HepG2 (cell line): ENCODE measurements around the gene DOCK2. TPM values are rescaled to one million over a fixed set of nuclear protein-coding genes. Genes with fewer than 3 reads are reported as not detected.
A peak's percentile ranks its signal among the peaks of the same experiment; 100 is the strongest.

Source experiments
- ATAC-seq: fragments of 200-7000 bp; cut with Tn5 transposase; 3 replicates; pipeline ENCODE4 v1.9.1; 2020; ENCODE audit warnings: mild to moderate bottlenecking, moderate library complexity
- BruUV-seq: library from RNA; stranded (reverse); fragments of 400-500 nt; replicated peaks from 2 replicates; lab custom pipeline; 2021; lab: Mats Ljungman, UMichigan
- CTCF ChIA-PET: fragments of 300-600 bp; formaldehyde crosslinking; extraction: SDS; loops from one replicate; lab custom pipeline; 2021; ENCODE audit warnings: low total read pairs, inconsistent platforms, low intra/inter-chr PET ratio; lab: Yijun Ruan, JAX
- POLR2A ChIA-PET: fragments of 350-600 bp; sonication (Branson Sonifier 250); formaldehyde crosslinking; loops from one replicate; lab custom pipeline; 2020; ENCODE audit warnings: antibody characterized with exemption, inconsistent platforms; lab: Yijun Ruan, JAX
- DNase-seq: peaks from one replicate; pipeline ENCODE4 v3.0.0-alpha.2; 2015; ENCODE audit warnings: low spot score
- FAIRE-seq: peaks from 3 replicates; lab custom pipeline; 2011; peaks lifted over from hg19 to GRCh38; lab: Jason Lieb, UNC
- H2AFZ ChIP-seq: one replicate; pipeline ENCODE4 v1.6.1; 2011; ENCODE audit warnings: low read length, inconsistent platforms
- H3K27ac ChIP-seq: fragments of 300-600 bp; 3 replicates; pipeline ENCODE4 v1.8.0; 2011; ENCODE audit warnings: mixed run types, mild to moderate bottlenecking, mixed read lengths, low read length, inconsistent platforms; ENCODE audit not compliant: insufficient read depth; ENCODE audit errors: extremely low read length
- H3K27me3 ChIP-seq, 2 experiments: fragments of 200-600 bp in 1 of 2; 2 replicates in 1 of 2; 3 replicates in 1 of 2; pipeline versions ENCODE4 v1.6.0 to v1.8.0; 2011; ENCODE audit warnings: low read length in 2 of 2, mild to moderate bottlenecking in 2 of 2, moderate library complexity in 2 of 2, inconsistent platforms in 1 of 2; ENCODE audit not compliant: insufficient read depth in 2 of 2, control insufficient read depth in 1 of 2
- H3K36me3 ChIP-seq, 2 experiments: fragments of 200-600 bp in 1 of 2; replicated peaks in 1 of 2; 2 replicates in 1 of 2; 3 replicates in 1 of 2; pipeline versions ENCODE4 v1.5.1 to v1.8.0; 2011; ENCODE audit warnings: low read length in 2 of 2, inconsistent platforms in 1 of 2; ENCODE audit not compliant: insufficient read depth in 2 of 2, control insufficient read depth in 1 of 2
- H3K4me1 ChIP-seq: 2 replicates; pipeline ENCODE4 v1.5.1; 2012; ENCODE audit warnings: low read length, inconsistent platforms; ENCODE audit not compliant: insufficient read depth
- H3K4me2 ChIP-seq: 2 replicates; pipeline ENCODE4 v1.6.0; 2011; ENCODE audit warnings: low read depth, low read length, inconsistent platforms
- H3K4me3 ChIP-seq, 3 experiments: fragments of 200-600 bp in 1 of 3; sonication (generic), shearing (Covaris generic) in 1 of 3; replicated peaks in 1 of 3; 2 replicates each; pipeline ENCODE4 v1.5.1; 2011 to 2016; ENCODE audit warnings: low read length in 3 of 3, inconsistent platforms in 2 of 3, low read depth in 2 of 3, mild to moderate bottlenecking in 2 of 3, control low read depth in 1 of 3, mixed read lengths in 1 of 3; ENCODE audit not compliant: insufficient read depth in 1 of 3
- H3K79me2 ChIP-seq: one replicate; pipeline ENCODE4 v1.6.1; 2011; ENCODE audit warnings: low read length, inconsistent platforms; ENCODE audit not compliant: insufficient read depth
- H3K9ac ChIP-seq: 2 replicates; pipeline ENCODE4 v1.6.0; 2011; ENCODE audit warnings: mild to moderate bottlenecking, low read depth, low read length, inconsistent platforms; ENCODE audit not compliant: insufficient read depth
- H3K9me3 ChIP-seq: 2 replicates; pipeline ENCODE4 v1.5.1; 2012; ENCODE audit warnings: mild to moderate bottlenecking, low read length
- H4K20me1 ChIP-seq: 2 replicates; pipeline ENCODE4 v1.6.0; 2011; ENCODE audit warnings: inconsistent platforms, mild to moderate bottlenecking, low read length, moderate library complexity; ENCODE audit not compliant: insufficient read depth
- CEBPB ChIP-seq: IDR thresholded peaks from 2 replicates; pipeline ENCODE4 v1.6.1; 2011; ENCODE audit warnings: low read depth, low read length, improper control_type of control experiment, borderline replicate concordance
- GLMP ChIP-seq: sonication (generic); formaldehyde crosslinking; IDR thresholded peaks from 2 replicates; pipeline ENCODE4 v1.9.0; 2021; ENCODE audit warnings: missing genetic modification reagents, mild to moderate bottlenecking, borderline replicate concordance
- HOXA3 ChIP-seq: sonication (generic); formaldehyde crosslinking; IDR thresholded peaks from 2 replicates; pipeline ENCODE4 v1.5.0; 2020; ENCODE audit warnings: missing genetic modification reagents
- MAFF ChIP-seq: IDR thresholded peaks from 2 replicates; pipeline ENCODE4 v1.6.1; 2011; ENCODE audit warnings: low read depth, low read length, improper control_type of control experiment
- MAFK ChIP-seq, 2 experiments: IDR thresholded peaks in 1 of 2; conservative IDR thresholded peaks in 1 of 2; 2 replicates each; pipeline ENCODE4 v1.6.1; 2011; ENCODE audit warnings: improper control_type of control experiment in 2 of 2, low read length in 2 of 2
- NCOA5 ChIP-seq: sonication (generic); formaldehyde crosslinking; IDR thresholded peaks from 2 replicates; pipeline ENCODE4 v1.4.0; 2020; ENCODE audit warnings: missing genetic modification reagents
- POLR2A ChIP-seq, 2 experiments: IDR thresholded peaks; 2 replicates each; pipeline ENCODE4 v1.6.1; 2011; ENCODE audit warnings: low read depth in 2 of 2, low read length in 2 of 2, mild to moderate bottlenecking in 1 of 2, moderate library complexity in 1 of 2; ENCODE audit not compliant: insufficient read depth in 1 of 2
- RBFOX2 ChIP-seq: fragments of 200-400 bp; formaldehyde crosslinking; IDR thresholded peaks from 2 replicates; pipeline ENCODE4 v1.6.1; 2017; ENCODE audit warnings: low read depth, mild to moderate bottlenecking, low read length
- ZEB1 ChIP-seq: IDR thresholded peaks from 2 replicates; pipeline ENCODE4 v1.6.1; 2012; ENCODE audit warnings: mild to moderate bottlenecking, low read depth, inconsistent platforms; ENCODE audit not compliant: insufficient replicate concordance
- ZFAT ChIP-seq: sonication (generic); formaldehyde crosslinking; conservative IDR thresholded peaks from 2 replicates; pipeline ENCODE4 v1.8.1; 2023; ENCODE audit warnings: missing genetic modification reagents, inconsistent platforms
- ZNF234 ChIP-seq: sonication (generic); formaldehyde crosslinking; conservative IDR thresholded peaks from 2 replicates; pipeline ENCODE4 v1.5.1; 2020; ENCODE audit warnings: mild to moderate bottlenecking, missing genetic modification reagents
- ZNF563 ChIP-seq: sonication (generic); formaldehyde crosslinking; IDR thresholded peaks from 2 replicates; pipeline ENCODE4 v1.8.0; 2022; ENCODE audit warnings: mild to moderate bottlenecking, moderate library complexity, missing genetic modification reagents
- whole genome bisulfite sequencing: methylation state at CpG from one replicate; pipeline ENCODE4 v1.1.6; 2017; ENCODE audit warnings: low lambda C conversion rate; 5-methylcytosine and 5-hydroxymethylcytosine counted together
- in situ Hi-C: cut with HindIII; loops from 2 replicates; pipeline ENCODE4 v1.10.0; 2017; ENCODE audit warnings: low pct_unique_long_range_greater_than_20kb; ENCODE audit not compliant: extremely low pct_ligation_motif_present
- intact Hi-C: fragments of 100-400 bp; cut with micrococcal nuclease; formaldehyde crosslinking; loops from one replicate; pipeline ENCODE4 v1.10.0; 2022; ENCODE audit not compliant: unreplicated experiment
- polyA plus RNA-seq, 8 experiments: library from polyadenylated mRNA; depleted of rRNA in 3 of 8; stranded (reverse) in 7 of 8; unstranded in 1 of 8; fragments of >200 nt; fragmentation: Illumina TruSeq in 4 of 8; extraction: Trizol in 4 of 8; gene quantifications; 2 replicates each; pipeline versions ENCODE4 v1.2.1 to v1.2.3, GENCODE V29; 2011 to 2016; ENCODE audit warnings: low read depth in 4 of 8, missing spikeins in 1 of 8, mixed read lengths in 1 of 8; ENCODE audit not compliant: insufficient read depth in 1 of 8
- total RNA-seq, 5 experiments: library from RNA; depleted of rRNA; stranded (reverse); fragments of >200 nt; fragmentation: Illumina TruSeq; extraction: Trizol; gene quantifications; 2 replicates each; pipeline ENCODE4 v1.2.3, GENCODE V29; 2016; ENCODE audit warnings: low read depth in 1 of 5
- TF ChIP-seq, protein P1 (sequence below), 2 experiments: sonication (generic) in 1 of 2; formaldehyde crosslinking in 1 of 2; IDR thresholded peaks; 2 replicates each; pipeline versions ENCODE4 v1.4.0 to v1.6.1; 2016 to 2020; ENCODE audit warnings: borderline replicate concordance in 1 of 2, low read depth in 1 of 2, mild to moderate bottlenecking in 1 of 2, missing genetic modification reagents in 1 of 2

The DOCK2 gene
- total and polyA plus RNA-seq, 2 of the 13 experiments (the other 11 are each of a cell fraction or from before 2014, with no cell fraction given): not detected

DNA sequence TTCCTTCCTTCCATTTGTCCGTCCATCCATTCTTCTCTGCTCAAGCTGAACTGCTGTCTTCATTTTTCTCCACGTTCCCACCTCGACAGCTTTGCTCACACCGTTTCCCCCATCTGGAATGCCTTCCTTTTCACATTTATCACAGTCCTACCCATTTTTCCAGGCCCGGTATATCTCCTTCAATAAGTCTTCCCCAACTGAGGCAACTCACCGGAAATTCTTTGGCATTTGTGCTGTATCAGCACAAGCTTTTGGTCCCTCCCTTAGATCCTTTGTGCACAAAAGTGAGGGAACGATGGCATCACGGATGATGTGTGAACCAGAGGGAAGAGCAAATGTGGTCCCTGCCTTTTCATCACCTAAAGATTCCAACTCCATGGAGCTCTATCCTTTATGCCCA lies 388.8 kb downstream of the DOCK2 start:
- TF ChIP-seq RBFOX2 (no peak), MAFK (conservative IDR thresholded peaks at IDR 0.05 in 1 of 2, IDR thresholded peaks at IDR 0.05 in 1 of 2; ENCODE audit: low read length in 2 of 2) (peak in 1 of 2 experiments; percentile 54; a peak in 2 of 4 replicates), ZNF563 (no peak), MAFF (0 out of 2 replicates have a peak, but pooled peaks have one; percentile 35), ZNF234 (no peak), ZFAT (CRISPR knock-in tag) (no peak)
- Histone ChIP-seq H3K27ac (no peak overlapping the region), H3K4me2 (no peak overlapping the region), H2AFZ (no peak overlapping the region), H3K4me1 (no peaks in the 10 kb centered on the region), H3K36me3 (no peaks in the 10 kb centered on the region), H3K9ac (no peak overlapping the region), H4K20me1 (no peaks in the 10 kb centered on the region), H3K79me2 (no peaks in the 10 kb centered on the region), H3K9me3 (no peaks in the 10 kb centered on the region), H3K4me3 (no peak overlapping the region), H3K27me3 (peaks cover 0 to 3% of the 10 kb centered on the region in 2 experiments; a peak in 1 of 5 replicates)
- intact Hi-C loops: no loop called here
- in situ Hi-C loops: no loop called here
- POLR2A ChIA-PET: no interaction called here
- WGBS: 9% methylated on average over 8 of the region's 8 CpGs
- ATAC-seq (no peak), DNase-seq (no peak), FAIRE-seq (no peak)
- CTCF ChIA-PET: no interaction called here
- no TSS peak for BruUV-seq

- peaks cover 0 to 1% of the 10 kb centered on the region in 2 experiments; a peak in 1 of 5 replicates for H3K27me3 ChIP-seq
Measured at GRCh38 chr5:170028124-170028523, 391.0 kb downstream of the DOCK2 start.

More at GRCh38 chr5:170028124-170028523, 391.0 kb downstream of the DOCK2 start:
- Histone ChIP-seq H3K9ac (no peak overlapping the region), H3K4me2 (no peak overlapping the region), H3K27ac (no peak overlapping the region), H3K79me2 (no peaks in the 10 kb centered on the region), H4K20me1 (no peaks in the 10 kb centered on the region), H3K4me1 (no peaks in the 10 kb centered on the region), H2AFZ (no peak overlapping the region), H3K9me3 (no peaks in the 10 kb centered on the region), H3K4me3 (no peak overlapping the region), H3K36me3 (no peaks in the 10 kb centered on the region)
- no peak for DNase-seq
- intact Hi-C loops (no loop called here), in situ Hi-C loops (no loop called here)
- FAIRE-seq: no peak
- WGBS: 6% methylated on average over 2 of the region's 2 CpGs
- no peak for ATAC-seq
- ChIA-PET CTCF (no interaction called here), POLR2A (no interaction called here)
- no TSS peak for BruUV-seq
- TF ChIP-seq NCOA5 (CRISPR knock-in tag) (no peak), HOXA3 (CRISPR knock-in tag) (no peak), GLMP (CRISPR knock-in tag) (no peak), POLR2A (IDR thresholded peaks at IDR 0.05; ENCODE audit: insufficient read depth in 1 of 2, low read depth in 2 of 2, low read length in 2 of 2) (no peak), CEBPB (peak; percentile 52; the same call in 1 of the 2 replicates), ZEB1 (no peak)
- TF ChIP-seq, protein P1, sequence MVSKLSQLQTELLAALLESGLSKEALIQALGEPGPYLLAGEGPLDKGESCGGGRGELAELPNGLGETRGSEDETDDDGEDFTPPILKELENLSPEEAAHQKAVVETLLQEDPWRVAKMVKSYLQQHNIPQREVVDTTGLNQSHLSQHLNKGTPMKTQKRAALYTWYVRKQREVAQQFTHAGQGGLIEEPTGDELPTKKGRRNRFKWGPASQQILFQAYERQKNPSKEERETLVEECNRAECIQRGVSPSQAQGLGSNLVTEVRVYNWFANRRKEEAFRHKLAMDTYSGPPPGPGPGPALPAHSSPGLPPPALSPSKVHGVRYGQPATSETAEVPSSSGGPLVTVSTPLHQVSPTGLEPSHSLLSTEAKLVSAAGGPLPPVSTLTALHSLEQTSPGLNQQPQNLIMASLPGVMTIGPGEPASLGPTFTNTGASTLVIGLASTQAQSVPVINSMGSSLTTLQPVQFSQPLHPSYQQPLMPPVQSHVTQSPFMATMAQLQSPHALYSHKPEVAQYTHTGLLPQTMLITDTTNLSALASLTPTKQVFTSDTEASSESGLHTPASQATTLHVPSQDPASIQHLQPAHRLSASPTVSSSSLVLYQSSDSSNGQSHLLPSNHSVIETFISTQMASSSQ (IDR thresholded peaks at IDR 0.05; ENCODE audit: low read depth): no peak
- TF ChIP-seq, protein P1 (CRISPR knock-in tag; IDR thresholded peaks at IDR 0.05; ENCODE audit: borderline replicate concordance): no peak
